ENCODE results near the gene SIPA1L3.

Gene SIPA1L3

DNA sequence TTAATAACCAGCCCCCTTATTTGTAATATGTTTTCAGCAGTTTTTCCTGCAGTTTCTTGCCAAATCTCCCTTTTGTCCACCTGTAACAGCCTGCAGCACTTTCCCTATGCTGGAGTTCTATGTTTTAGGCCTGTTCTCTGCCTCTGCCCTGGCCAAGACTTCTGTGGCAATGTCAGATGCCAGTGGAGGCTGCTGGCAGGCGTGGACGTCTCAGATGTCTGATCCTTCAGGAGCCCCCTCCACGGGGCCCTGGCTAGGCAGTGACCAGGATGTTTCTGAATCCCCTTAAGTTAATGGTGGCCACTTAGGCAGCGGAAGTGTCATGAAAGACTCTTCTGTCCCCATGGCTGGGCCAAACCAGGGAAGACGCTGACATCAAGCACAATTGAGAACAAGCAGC, 40.8 kb downstream of the SIPA1L3 start:
- no peak for DNase-seq

DNA sequence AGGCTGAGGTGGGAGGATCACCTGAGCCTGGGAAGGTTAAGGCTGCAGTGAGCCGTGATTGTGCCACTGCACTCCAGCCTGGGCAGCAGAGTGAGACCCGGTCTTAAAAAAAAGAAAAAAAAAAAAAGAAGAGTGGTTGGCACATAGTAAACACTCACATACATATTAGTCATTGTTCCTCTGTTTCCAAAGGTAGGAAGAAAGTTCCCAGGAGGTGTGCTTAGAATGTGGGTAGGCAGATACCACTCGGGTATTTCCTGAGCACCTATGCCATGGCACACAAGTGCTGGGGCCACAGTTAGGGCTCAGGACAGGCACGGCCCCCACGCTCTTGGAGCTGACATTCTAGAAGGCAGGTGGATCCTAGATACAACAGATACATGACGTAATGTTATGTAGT, 41.4 kb downstream of the SIPA1L3 start:
- no peak for DNase-seq

DNA sequence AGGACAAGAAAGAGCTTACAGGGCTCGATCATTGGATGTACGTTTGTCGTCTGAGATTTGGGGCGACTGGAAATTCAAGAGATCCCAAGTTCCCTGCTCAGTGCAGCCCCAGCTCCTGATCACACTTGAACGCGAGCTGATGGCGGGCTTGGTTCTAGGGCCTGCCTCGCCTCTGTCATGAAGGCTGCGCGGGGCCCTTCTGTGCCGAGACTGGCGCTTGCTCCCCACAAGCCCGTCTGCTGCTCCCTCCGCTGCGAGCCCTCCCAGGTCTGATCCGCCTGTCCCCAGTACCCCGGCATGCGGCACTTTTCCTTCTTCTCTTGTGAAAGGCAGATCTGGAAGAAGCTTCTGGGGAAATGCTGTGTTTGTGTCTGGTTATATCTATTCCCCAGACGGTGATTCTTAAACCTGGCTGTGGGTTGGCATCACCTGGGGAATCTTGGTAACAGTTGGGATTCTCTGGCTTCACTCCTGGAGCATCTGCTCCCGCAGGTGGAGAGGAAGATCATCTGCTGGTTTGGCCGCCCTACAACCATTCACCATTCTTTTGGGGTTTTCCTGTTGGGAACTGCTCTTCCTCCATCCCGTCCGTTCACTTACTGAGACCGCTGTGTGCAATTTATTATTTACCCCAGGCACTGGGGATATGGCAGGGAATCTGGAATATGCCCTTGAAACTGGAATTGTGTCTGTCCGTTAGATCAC, 43.6 kb downstream of the SIPA1L3 start:
- DNase-seq = no peak

DNA sequence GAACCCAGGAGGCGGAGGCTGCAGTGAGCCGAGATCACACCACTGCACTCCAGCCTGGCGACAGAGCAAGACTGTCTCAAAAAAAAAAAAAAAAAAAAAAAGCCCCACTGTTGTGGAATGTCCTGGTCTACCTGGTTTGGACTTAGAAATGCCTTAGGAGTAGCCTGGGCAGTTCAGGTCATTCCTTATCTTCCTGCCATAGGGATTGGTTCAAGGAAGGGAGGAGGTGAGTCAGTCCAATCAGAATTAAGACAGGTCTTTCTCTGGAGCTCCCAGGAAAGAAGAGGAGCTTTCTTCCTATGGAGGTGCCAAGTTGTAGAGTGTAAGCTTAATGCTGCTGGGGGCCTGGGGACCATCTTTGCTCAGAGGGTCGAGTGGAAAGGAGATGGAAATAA, 44.8 kb downstream of the SIPA1L3 start:
- DNase-seq = no peak

DNA sequence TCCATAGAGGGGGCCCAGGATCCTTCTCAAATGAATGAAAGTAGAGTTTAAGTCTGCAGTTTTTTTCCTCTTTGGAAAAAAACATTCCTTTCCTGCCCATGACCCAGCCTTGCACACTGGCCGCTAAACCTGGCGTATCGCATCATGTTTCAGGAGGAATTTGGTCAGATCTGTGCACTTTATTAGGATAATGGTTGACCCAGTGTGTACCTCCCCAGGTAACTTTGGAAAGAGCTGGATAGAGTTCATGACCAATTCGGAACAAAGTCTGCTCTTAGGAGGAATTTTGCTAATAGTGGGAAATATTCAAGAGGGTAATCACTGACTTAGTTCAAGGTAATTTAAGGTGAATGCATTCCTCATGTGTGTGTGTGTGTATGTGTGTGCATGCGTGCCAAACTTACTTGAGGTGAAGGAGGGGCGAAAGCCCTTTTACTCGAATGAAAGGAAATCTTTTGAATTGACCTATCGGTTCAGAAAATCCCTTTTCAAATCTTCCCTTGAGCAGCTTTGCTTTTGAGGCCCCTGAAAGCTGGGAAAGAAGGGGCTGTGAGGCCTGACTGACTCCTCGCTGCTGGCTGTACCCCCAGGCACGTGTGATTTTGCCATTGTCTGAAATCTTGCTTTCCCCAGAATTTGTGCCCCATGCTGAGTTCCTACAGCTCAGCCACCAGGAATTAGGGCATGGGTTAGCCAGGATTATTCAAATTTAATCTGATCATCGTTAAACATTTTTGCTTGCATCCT, 46.3 kb downstream of the SIPA1L3 start:
- no peak for DNase-seq

DNA sequence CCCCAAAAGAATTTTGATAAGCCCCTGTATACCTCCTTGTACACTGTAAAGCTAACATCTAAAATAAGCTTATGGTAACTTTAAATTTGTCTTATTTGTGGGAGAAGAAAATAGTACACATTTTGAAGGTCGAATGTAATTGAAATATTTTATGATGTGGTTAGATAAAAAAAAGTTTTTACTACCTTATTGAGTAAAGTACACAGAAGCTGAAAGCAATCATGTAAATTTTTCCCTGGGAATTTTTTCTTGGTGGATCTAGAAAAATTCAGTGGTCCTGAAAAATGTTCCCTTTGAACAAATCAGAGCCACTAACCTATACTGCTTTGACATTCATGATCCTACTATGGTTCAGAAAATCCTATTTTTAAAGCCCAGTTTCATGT, 46.9 kb downstream of the SIPA1L3 start:
- no peak for DNase-seq

DNA sequence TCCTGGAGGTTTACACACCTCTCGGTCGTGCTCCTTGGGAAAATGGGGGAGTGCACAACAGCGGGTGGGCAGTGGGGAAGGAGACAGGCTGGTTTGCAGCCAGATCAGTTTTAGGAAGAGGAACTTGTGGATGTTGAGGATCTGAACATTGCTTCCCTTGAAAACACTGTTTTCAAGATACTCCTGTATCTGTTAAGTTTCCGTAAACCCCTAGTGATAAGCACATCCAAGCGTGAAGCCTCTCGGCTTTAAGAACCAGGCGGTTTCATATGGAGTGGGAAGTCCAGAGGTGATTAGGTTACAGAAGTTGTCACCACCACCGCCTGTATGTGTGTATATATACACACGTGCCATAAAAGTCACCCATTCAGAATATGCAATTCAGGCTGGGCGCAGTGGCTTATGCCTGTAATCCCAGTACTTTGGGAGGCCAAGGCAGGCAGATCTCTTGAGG, 47.4 kb downstream of the SIPA1L3 start:
- no peak for DNase-seq

DNA sequence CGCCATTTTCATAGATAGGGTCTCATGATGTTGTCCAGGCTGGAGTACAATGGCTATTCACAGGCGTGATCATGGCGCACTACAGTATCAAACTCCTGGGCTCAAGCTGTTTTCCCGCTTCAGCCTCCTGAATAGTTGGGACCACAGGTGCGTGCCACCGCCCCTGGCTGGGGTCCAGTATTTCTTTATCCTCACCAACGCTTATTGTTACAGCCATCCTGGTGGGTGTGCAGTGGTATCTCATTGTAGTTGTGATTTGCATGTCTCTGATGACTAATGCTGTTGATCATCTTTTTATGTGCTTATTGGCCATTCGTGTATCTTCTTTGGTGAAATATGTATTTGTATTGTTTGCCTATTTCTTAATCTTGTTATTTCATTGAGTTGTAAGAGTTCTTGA, 49.0 kb downstream of the SIPA1L3 start:
- DNase-seq = no peak

DNA sequence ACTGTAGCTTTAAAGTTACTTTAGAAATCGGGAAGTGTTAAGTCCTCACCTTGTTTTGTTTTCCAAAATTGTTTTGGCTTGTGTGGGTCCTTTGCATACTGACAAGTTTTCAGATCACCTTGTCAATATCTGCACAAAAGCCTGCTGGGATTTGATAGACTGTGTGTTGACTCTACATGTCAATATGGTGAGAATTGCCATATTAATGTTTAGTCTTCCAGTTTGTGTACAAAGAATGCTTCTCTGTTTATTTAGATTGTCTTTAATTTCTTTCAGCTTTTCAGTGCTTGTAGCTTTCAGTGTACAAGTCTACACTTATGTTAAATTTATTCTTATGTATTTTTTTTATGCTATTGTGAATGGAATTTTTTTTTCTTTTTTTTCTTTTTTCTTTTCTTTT, 50.2 kb downstream of the SIPA1L3 start:
- no peak for DNase-seq

DNA sequence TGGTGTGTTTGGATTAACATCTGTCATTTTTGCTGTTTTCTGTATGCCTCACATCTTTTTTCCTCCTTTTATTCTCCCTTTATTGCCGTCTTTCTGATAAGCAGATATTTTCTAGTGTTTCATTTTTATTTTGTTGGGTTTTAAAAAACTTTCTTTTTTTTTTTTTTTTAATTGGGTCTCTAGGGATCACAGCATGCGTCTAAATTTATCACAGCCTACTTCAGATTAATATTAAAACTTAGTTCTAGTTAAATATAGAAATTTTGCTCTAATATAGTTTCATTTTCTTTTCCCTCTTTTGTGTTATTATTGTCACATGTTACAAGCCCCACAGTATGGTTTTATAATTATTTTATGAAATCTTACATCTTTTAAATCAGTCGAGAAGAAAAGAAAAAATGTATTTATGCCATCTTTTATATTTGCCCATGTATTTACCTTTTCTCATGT, 52.7 kb downstream of the SIPA1L3 start:
- no peak for DNase-seq

DNA sequence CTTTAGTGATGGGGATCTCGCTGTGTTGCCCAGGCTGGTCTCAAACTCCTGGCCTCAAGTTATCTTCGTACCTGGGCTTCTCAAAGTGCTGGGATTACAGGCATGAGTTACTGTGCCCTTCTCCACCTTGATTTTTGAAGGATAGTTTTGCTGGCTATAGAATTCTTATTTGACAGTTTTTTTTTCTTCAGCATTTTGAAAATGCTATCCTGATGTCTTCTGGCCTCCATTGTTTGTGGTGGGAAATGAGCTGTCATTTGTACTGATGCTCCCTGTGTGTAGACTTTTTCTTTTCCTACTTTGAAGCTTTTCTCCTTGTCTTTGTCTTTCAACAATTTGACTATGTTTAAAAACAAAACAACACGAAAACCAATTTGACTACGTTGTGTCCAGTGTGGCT, 54.2 kb downstream of the SIPA1L3 start:
- no peak for DNase-seq

DNA sequence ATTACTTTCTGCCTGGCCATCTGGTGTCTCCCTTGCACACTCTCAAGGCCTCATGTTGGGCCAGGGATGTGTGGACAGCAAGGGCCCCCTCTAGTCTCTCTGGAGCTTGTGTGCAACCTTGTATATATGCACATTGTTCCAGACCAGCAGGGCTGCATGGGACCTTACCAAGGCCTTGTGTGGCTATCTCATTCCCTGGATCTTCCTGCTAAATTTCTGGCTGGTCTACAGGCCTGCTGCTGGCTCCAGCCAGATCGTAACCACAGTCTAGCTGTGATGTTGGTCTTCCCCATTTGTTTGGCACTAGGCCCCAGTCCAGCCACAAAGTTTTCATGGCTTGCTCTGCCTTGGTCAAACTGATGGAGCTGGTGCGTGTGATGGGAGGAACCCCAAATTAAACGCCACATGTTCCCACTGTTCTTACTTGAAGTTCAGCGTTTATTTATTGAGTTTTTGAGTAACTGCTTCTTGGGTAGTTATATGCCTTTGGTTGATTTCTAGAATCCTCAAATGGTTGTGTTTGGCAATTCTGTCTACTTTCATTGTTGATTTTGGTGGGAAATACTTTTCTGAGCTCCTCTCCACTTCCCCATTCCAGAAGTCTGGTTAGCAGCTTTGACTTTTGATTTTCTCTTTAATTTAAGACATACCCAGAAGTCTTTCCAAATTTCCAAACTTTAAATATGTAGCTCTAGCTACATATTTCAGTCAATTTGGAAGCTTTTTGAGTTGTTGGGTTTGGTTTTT, 56.4 kb downstream of the SIPA1L3 start:
- peak; percentile 77 for DNase-seq

DNA sequence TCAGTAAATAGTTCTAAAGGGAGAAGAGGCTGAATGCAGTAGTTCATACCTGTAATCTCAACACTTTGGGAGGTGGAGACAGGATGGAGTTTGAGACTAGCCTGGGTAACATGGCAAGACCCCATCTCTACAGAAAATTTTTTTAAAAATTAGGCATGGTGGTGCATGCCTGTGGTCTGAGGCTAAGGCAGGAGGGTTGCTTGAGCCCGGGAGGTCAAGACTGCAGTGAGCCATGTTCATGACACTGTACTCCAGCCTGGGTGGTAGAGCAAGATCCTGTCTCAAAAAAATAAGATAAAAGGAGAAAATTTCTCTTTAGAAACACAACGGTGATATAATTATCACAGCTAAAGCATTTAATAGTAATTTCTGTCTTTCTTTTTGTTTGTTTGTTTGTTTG, 57.1 kb downstream of the SIPA1L3 start:
- no peak for DNase-seq

DNA sequence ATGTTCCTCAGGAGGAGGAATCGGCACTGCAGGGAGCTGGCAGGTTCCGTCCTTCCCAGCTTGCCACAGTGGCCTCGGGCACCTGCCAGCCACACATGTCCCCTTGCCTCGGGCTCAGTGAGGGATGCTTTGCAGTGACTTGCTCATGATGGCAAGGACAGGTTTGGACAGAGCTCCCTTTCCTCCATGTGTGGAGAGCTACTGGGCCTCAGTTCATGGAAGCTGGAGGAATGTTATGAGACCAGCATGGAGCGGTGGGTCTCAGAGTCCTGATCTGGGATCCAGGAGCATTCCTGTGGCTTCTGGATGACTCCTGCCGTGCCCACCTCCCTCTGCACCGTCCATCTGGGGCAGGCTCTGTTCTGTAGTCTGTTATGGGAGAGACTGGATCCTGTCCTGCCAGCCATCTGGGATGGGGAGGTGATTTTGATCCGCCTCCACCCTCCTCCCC, 59.2 kb downstream of the SIPA1L3 start:
- no peak for DNase-seq

DNA sequence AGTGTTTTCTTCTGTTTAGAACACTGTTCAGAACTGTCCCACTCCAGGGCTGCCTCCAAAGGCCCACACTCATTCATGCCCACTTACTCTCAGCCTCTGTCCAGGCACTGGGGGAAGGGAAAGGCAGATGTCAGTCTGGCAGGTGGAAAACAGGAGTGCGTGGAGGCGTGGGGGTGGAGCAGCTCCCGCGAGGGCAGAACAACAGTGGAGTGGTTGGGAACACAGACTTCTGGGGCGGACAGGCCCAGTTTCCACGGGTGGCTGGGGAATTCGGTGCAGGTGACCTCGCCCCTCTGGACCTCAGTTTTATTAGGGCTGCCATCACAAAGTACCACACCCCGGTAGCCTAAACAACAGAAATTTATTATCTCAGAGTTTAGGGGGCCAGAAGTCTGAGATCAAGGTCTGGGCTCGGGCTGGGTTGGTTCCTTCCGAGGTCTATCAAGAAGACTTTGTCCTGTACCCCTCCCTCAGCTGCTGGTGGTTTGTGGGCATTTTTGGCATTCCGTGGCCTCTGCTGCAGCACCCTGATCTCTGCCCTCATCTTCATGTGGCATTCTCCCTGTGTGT, 59.7 kb downstream of the SIPA1L3 start:
- DNase-seq = no peak

DNA sequence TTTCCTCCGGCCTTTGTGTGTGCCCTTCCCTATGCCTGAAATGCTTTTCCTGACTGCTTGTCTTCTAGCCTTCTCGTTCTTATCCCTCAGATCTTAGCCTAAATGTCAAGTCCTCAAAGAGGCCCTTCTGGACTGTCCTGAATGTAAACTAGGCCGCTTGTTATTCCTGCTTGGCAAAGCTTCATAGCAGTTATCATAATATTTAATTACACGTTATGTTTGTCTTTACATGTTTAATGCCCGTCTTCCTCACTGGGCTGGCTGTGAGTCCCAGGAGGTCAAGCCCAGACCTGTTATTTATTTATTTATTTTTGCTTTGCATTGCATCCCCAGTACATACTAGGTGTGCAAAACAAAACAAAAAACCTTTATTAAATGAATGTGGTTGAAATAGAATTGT, 62.7 kb downstream of the SIPA1L3 start:
- DNase-seq = no peak

DNA sequence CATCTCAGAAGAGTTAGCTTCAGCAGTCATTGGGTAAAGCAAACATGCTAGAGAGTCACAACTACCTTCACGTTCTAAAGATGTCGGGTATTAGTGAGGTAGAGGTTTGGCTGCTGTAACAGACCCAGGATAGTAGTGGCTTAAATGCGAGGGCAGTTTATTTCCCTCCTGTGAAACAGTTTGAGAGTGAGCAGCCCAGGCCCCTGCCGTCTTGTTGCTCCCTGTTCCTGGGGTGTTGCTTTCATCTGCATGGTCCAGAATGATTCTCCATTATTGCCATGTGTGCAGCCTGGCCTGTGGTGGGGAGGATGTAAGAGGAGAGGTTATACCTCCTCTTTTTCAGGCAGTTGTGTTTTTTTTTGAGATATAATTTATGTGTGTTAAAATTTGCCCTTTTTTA, 63.7 kb downstream of the SIPA1L3 start:
- no peak for DNase-seq

DNA sequence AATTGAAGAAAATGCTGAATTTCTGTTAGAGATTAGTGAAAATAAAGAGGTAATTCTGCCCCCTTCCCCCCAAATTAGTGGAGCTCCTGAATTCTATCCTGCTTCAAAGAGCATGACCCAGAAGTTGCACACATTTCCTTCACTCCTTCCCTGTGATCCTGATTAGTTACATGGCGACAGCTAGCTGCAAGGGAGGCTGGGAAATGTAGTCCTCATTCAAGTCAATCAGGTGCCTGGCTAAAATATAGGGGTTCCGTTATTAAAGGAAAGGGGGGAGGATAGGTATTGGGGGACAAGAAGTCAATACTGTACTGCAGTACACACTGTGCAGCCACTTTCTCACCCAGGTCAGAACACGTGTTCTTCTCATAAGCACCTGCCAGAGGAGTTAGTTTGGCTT, 65.8 kb downstream of the SIPA1L3 start:
- no peak for DNase-seq

DNA sequence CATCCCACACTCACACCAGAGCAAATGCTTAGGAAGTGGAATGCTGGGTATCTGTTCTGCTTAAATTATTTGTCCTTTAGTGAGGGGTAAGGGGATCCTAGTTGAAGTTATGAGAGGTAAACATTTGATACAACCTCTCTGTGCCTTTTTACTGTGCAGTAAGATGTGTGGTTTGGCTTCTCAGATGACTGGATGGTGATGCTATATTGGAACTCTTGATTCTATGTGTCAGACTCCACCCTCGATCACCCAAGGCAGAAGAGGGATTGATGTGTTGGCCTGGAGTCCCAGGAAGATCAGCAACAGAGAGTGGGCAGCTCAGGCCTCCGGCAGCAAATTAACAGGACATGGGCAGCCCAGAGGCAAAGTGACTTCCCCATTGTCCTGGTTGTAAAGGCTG, 66.7 kb downstream of the SIPA1L3 start:
- no peak for DNase-seq

DNA sequence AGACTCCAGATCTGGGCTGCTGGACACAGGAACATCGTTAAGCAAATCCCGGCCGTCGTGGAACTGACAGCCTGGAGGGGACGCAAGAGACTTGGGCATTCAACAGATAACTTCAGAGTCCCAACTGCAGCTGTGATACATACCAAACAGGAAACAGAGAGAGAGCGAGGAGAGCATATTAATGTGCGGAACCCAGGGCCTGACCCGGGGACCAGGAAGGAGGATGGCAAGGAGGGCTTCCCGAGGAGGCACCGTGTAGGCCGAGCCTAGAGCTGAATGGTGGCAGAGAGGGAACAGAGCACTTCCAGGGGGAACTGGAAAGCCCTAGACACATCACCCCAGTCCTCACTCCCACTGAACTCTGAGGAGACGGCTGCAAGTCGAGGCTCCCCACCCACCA, 68.1 kb downstream of the SIPA1L3 start:
- no peak for DNase-seq

DNA sequence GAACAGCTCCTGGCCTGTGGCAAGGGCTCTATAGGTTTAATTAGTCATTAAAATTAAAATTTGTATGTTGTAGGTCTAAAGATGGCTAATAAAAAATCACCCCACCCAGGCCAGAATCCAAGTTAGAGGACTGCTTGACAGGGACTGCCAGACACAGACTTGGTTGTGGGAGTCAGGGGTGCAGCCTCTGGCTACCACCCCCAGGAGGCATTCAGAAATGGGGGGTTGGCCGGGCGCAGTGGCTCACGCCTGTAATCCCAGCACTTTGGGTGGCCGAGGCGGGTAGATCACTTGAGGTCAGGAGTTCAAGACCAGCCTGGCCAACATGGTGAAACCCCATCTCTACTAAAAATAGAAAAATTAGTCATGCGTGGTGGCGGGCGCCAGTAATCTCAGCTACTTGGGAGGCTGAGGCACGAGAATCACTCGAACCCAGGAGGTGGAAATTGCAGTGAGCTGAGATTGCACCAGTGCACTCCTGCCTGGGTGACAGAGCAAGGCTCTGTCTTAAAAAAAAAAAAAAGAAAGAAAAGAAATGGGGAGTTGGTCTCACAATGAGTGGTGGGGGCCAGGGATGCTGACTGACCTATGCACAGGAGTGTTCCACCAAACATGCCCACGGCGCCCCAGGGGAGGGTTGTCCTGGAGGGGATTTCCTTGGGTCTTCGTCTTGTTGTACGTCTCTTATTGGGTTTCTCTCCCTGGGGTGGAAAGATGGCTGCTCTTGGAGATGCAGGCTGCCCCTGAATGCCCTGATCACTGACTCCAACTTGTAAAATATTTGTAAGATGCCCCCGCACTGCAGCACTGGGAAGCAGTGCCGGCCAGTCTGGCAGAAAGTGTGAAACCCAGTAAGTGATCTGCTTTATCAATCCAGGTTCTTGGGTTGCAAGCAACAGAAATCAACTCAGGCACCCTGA, 68.8 kb downstream of the SIPA1L3 start:
- no peak for DNase-seq

DNA sequence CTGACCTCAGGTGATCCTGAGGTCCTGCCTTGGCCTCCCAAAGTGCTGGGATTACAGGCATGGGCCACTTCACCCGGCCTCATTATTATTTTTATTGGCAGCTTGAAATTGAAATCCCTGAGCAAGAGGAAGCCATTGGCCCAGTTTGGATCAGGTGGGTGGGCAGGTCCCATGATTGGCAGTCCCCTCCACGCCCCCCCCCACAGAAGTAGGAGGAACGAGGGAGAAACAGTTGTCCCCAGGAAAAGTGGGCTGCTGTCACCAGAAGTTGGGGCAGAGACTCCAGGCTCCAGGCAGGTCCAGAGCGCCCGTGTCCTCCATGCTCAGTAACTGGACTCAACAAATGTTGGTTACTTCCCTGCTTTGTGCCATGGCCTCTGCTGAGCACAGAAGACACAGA, 70.4 kb downstream of the SIPA1L3 start:
- DNase-seq = no peak
